Measurements from ENCODE around the gene PHYHD1. TPM values are rescaled to one million over a fixed set of nuclear protein-coding genes. Genes with fewer than 3 reads are reported as not detected.

PHYHD1 gene
- total RNA-seq = 9.7 TPM
- 25.6 TPM for polyA plus RNA-seq
- long read RNA-seq, donor 1 = 0 reads
- long read RNA-seq, donor 2 = 0 reads
- long read RNA-seq, donor 3 = 0 reads
- long read RNA-seq, donor 4 = 0 reads
- long read RNA-seq, donor 5, partial matches to known transcripts = 0 of 2 reads
- long read RNA-seq, donor 5, other reads (novel, unspliced or antisense) = 0 of 2 reads
- long read RNA-seq, donor 6 = 0 reads
- long read RNA-seq, donor 7 = 0 reads
- long read RNA-seq, donor 8 = 0 reads
- long read RNA-seq, donor 9 = 0 reads
- long read RNA-seq, donor 10 = 0 reads

DNA sequence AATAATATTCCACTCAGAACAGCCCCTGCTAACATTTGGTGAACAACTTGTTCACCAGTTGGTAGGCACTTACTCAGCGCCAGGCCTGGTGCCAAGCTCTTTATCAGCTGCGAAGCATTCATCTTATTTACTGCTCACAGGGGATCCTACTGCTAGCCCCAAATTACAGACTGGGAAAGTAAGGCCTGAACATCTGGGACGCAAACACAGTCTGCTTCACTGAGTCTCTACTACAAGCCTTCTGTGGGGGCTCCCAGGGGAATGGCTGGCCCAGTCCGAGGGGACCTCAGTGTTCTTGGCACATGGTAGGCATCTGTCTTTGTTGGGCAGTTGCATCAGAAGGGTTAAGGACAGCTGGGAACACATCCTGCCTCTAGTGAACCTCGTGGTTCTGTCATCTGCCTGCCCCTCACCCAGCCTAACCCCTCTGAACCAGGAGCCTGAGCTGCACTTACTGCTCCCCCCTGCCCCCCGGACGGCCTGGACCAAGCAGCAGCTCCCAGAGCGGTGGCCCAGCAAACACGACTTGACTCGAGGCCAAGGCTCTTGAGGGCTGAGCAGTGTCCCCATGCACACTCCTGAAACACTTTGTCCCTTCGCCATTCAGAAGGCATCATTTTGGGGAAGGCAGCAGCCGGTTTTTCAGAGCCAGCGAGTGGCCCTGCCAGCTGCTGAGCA is at the start of gene PHYHD1:
PHYHD1 (plus strand) TSS at position 602 of the 678 bp plus-strand sequence. CDS start 1,342 bp downstream, outside the sequence.
- H3K9me3 ChIP-seq (ENCODE audit: control insufficient read depth in 2 of 2, insufficient read depth in 1 of 2, low read length in 1 of 2) = no peaks in the 10 kb centered on the region
- 87% methylated on average over 13 of the region's 13 CpGs for whole genome bisulfite sequencing
- H3K4me3 ChIP-seq (ENCODE audit: low read length in 2 of 2) = peak within 1 kb of the TSS in 1 of 2 donors; percentile 58
- H3K27ac ChIP-seq (ENCODE audit: low read depth in 1 of 2, low read length in 1 of 2) = peak within 1 kb of the TSS in 1 of 2 donors; percentile 57
- H3K27me3 ChIP-seq (ENCODE audit: control insufficient read depth in 2 of 2, insufficient read depth in 1 of 2, low read length in 1 of 2) = no peaks in the 10 kb centered on the region
- H3K4me1 ChIP-seq (ENCODE audit: control insufficient read depth in 2 of 2, insufficient read depth in 2 of 2, low read length in 2 of 2) = peaks cover 2 to 33% of the 10 kb centered on the region in 2 donors
- DNase-seq (ENCODE audit: low read depth in 6 of 9, low spot score in 9 of 9) = no peak
- H3K36me3 ChIP-seq (ENCODE audit: control insufficient read depth in 2 of 2, insufficient read depth in 2 of 2, low read length in 1 of 2) = peaks cover 26 to 27% of the 10 kb centered on the region in 2 donors

DNA sequence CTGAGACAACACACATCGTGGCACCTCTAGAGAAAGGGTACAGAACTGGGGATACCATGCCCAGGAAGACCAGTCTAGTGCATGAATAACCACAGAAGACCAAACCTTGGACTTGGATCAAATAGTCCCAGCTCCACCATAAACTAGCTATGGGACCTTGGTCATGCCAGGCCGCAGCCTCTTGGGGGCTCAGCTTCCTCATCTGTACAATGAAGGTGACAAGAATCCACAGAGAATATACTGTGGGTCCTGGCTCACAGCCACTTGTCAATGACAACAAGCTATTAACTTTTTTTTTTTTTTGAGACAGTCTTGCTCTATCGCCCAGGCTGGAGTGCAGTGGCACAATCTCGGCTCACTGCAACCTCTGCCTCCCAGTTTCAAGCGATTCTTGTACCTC is 42.9 kb upstream of the PHYHD1 start:
- no peak overlapping the region for H3K27ac ChIP-seq (ENCODE audit: low read depth in 1 of 2, low read length in 1 of 2)
- peaks cover 0 to 3% of the 10 kb centered on the region in 2 donors for H3K9me3 ChIP-seq (ENCODE audit: control insufficient read depth in 2 of 2, insufficient read depth in 1 of 2, low read length in 1 of 2)
- no peaks in the 10 kb centered on the region for H3K36me3 ChIP-seq (ENCODE audit: control insufficient read depth in 2 of 2, insufficient read depth in 2 of 2, low read length in 1 of 2)
- no peaks in the 10 kb centered on the region for H3K27me3 ChIP-seq (ENCODE audit: control insufficient read depth in 2 of 2, insufficient read depth in 1 of 2, low read length in 1 of 2)
- 89% methylated on average over 5 of the region's 5 CpGs for WGBS
- peaks cover 0 to 5% of the 10 kb centered on the region in 2 donors for H3K4me1 ChIP-seq (ENCODE audit: control insufficient read depth in 2 of 2, insufficient read depth in 2 of 2, low read length in 2 of 2)
- H3K4me3 ChIP-seq (ENCODE audit: low read length in 2 of 2) = no peak overlapping the region
- no peak for DNase-seq (ENCODE audit: low read depth in 6 of 9, low spot score in 9 of 9)

DNA sequence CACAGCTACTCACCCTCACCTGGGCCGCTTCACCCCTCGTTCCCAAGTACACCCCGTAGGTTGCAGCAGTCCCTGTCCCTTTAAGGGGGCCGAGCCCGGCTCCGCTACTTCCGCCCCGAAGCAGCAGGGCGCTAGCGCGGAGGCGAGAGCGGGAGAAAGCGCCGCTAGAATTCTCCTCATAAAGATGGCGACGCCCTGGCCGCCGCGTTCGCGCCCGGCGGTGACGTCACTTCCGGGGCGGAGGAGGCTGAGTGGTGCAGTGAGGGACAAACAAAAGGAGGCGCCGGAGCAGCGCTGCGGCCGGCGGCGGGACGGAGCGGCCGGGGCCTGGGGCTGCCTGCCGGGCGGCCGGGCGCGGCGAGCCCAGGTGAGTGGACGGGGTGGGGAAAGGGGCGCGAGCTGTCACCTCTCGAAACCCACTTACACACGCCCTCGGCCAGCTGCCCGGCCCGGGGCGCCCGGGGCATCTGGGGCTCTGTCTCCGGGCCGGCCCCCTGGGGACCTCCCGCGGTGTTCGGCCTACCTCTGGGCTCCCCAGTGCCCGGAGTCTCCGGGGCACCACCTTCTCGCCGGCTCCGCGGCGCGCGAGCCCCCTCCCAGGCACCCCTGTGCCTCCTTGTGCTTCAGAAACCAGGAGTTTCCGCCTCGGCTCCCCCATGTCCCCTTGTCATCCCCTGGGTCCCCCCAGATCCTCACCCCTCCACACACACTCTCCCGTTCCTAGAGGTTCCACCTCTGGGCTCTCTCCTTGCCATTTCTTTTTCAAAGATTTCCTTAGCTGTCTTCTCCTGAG is 38.7 kb upstream of the PHYHD1 start, which contains the start of the genes KYAT1 and LRRC8A:
KYAT1 (minus strand) TSS at position 67 of the 793 bp plus-strand sequence. CDS start 36,545 bp downstream, outside the sequence.
LRRC8A (plus strand) TSS at position 250 of the 793 bp plus-strand sequence. CDS start 25,032 bp downstream, outside the sequence.
- Histone ChIP-seq H3K4me3 (ENCODE audit: low read length in 2 of 2) (peak within 1 kb of the TSS; percentile 92 to 95), H3K36me3 (ENCODE audit: control insufficient read depth in 2 of 2, insufficient read depth in 2 of 2, low read length in 1 of 2) (peaks cover 13 to 18% of the 10 kb centered on the region in 2 donors), H3K4me1 (ENCODE audit: control insufficient read depth in 2 of 2, insufficient read depth in 2 of 2, low read length in 2 of 2) (peaks cover 7 to 22% of the 10 kb centered on the region in 2 donors), H3K27ac (ENCODE audit: low read depth in 1 of 2, low read length in 1 of 2) (peak within 1 kb of the TSS; percentile 77 to 90), H3K9me3 (ENCODE audit: control insufficient read depth in 2 of 2, insufficient read depth in 1 of 2, low read length in 1 of 2) (peaks cover 0 to 6% of the 10 kb centered on the region in 2 donors), H3K27me3 (ENCODE audit: control insufficient read depth in 2 of 2, insufficient read depth in 1 of 2, low read length in 1 of 2) (no peaks in the 10 kb centered on the region)
- WGBS = under 1% methylated on average over 70 of the region's 70 CpGs
- DNase-seq (ENCODE audit: low read depth in 6 of 9, low spot score in 9 of 9) = peak; percentile 90 to 99 (median 96)

DNA sequence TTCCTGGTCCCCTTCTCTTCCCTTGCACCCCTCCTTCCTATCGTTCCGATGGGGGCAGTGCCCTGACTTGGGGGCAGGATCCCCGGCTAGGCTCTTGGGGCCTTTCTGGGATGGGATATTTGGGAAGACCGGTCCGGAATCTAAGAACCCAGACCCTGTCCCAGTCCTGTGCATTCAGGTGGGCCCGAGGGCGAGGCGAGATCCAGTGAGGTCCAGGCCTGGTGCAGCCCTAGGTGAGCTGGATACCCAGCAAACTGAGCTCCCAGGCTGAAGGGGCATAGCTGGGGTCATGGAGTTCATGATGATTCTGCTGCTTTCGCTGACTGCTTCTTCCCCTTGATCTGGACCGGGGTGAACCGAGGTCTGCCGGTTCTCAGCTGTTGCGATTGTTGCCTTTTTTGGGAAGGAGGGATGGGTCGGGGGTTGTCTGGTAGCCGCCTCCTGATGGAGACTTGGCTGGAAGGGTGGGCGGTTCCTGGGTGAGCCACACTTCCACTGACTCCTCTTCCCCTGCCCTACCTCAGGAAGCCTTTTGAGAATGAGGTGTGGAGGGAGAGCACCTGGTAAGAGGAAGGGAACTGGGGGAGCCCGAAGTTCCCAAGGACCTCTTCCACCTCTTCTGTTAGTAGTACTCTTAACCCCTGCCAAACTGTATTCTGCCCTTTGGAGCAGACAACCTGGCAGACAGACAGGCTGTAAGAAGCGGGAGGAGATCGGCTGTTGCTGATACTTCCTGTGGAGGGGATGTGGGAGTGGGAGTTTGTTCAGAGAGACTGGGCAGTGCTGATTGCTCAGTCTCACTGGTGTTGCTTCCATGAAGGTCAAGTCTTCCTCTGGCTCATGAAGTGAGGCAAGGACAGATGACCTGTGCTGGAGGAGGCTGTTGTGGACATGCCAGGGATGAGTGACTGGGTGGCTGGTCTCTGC is 37.8 kb upstream of the PHYHD1 start:
- Histone ChIP-seq H3K27me3 (ENCODE audit: control insufficient read depth in 2 of 2, insufficient read depth in 1 of 2, low read length in 1 of 2) (no peaks in the 10 kb centered on the region), H3K4me1 (ENCODE audit: control insufficient read depth in 2 of 2, insufficient read depth in 2 of 2, low read length in 2 of 2) (peaks cover 7 to 22% of the 10 kb centered on the region in 2 donors), H3K9me3 (ENCODE audit: control insufficient read depth in 2 of 2, insufficient read depth in 1 of 2, low read length in 1 of 2) (peaks cover 0 to 6% of the 10 kb centered on the region in 2 donors), H3K4me3 (ENCODE audit: low read length in 2 of 2) (peak overlapping the region; percentile 92 to 95), H3K27ac (ENCODE audit: low read depth in 1 of 2, low read length in 1 of 2) (peak overlapping the region; percentile 72 to 77), H3K36me3 (ENCODE audit: control insufficient read depth in 2 of 2, insufficient read depth in 2 of 2, low read length in 1 of 2) (peaks cover 14 to 23% of the 10 kb centered on the region in 2 donors)
- peak in 1 of 9 donors; percentile 26 for DNase-seq (ENCODE audit: low read depth in 6 of 9, low spot score in 9 of 9)
- 2% methylated on average over 19 of the region's 19 CpGs for WGBS

DNA sequence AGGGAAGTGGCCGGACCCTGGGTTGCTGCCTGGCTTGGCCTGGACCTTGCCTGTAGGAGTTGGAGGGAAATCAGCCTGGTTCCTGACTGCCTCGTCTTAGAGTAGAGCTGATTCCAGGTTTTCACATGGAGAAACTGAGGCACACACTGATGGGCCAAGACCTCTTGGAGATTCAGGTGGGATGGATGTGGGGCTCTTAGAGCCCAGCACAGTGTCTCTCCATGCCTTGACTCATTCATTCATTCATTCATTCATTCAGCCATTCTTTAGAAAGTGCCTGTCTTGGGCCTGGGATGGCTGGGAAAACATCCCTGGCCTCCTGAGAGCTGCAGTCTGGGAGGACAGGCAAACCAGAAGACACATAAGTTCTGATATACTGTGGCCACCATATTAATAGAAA is 36.6 kb upstream of the PHYHD1 start:
- Histone ChIP-seq H3K9me3 (ENCODE audit: control insufficient read depth in 2 of 2, insufficient read depth in 1 of 2, low read length in 1 of 2) (peaks cover 0 to 6% of the 10 kb centered on the region in 2 donors), H3K27ac (ENCODE audit: low read depth in 1 of 2, low read length in 1 of 2) (no peak overlapping the region)

DNA sequence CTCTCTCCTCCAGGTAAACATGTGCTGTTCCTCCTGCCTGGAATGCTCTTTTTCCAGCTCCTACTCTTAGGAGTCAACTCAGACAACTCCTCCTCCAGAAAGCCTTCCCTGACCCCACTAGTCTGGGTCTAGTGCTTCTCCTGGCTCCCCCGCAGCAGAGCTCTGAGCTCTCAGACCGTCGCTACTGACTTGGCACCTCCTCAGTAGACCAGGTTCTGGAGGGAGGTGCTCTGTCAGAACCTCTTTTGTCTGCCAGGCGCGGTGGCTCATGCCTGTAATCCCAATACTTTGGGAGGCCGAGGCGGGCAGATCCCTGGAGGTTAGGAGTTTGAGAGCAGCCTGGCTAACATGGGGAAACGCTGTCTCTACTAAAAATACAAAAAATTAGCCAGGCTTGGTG is 35.4 kb upstream of the PHYHD1 start:
- H3K9me3 ChIP-seq (ENCODE audit: control insufficient read depth in 2 of 2, insufficient read depth in 1 of 2, low read length in 1 of 2) = peaks cover 0 to 6% of the 10 kb centered on the region in 2 donors
- no peak overlapping the region for H3K4me3 ChIP-seq (ENCODE audit: low read length in 2 of 2)
- H3K27me3 ChIP-seq (ENCODE audit: control insufficient read depth in 2 of 2, insufficient read depth in 1 of 2, low read length in 1 of 2) = no peaks in the 10 kb centered on the region
- no peak for DNase-seq (ENCODE audit: low read depth in 6 of 9, low spot score in 9 of 9)
- WGBS = 98% methylated on average over 8 of the region's 8 CpGs
- H3K36me3 ChIP-seq (ENCODE audit: control insufficient read depth in 2 of 2, insufficient read depth in 2 of 2, low read length in 1 of 2) = peaks cover 30 to 42% of the 10 kb centered on the region in 2 donors
- peaks cover 7 to 22% of the 10 kb centered on the region in 2 donors for H3K4me1 ChIP-seq (ENCODE audit: control insufficient read depth in 2 of 2, insufficient read depth in 2 of 2, low read length in 2 of 2)
- H3K27ac ChIP-seq (ENCODE audit: low read depth in 1 of 2, low read length in 1 of 2) = no peak overlapping the region

More for the DNA sequence above, 36.6 kb upstream of the PHYHD1 start:
- Histone ChIP-seq H3K4me3 (ENCODE audit: low read length in 2 of 2) (no peak overlapping the region), H3K4me1 (ENCODE audit: control insufficient read depth in 2 of 2, insufficient read depth in 2 of 2, low read length in 2 of 2) (peaks cover 7 to 22% of the 10 kb centered on the region in 2 donors), H3K27me3 (ENCODE audit: control insufficient read depth in 2 of 2, insufficient read depth in 1 of 2, low read length in 1 of 2) (no peaks in the 10 kb centered on the region), H3K36me3 (ENCODE audit: control insufficient read depth in 2 of 2, insufficient read depth in 2 of 2, low read length in 1 of 2) (peaks cover 26 to 35% of the 10 kb centered on the region in 2 donors)
- 98% methylated on average over 2 of the region's 2 CpGs for WGBS
- DNase-seq (ENCODE audit: low read depth in 6 of 9, low spot score in 9 of 9) = no peak

DNA sequence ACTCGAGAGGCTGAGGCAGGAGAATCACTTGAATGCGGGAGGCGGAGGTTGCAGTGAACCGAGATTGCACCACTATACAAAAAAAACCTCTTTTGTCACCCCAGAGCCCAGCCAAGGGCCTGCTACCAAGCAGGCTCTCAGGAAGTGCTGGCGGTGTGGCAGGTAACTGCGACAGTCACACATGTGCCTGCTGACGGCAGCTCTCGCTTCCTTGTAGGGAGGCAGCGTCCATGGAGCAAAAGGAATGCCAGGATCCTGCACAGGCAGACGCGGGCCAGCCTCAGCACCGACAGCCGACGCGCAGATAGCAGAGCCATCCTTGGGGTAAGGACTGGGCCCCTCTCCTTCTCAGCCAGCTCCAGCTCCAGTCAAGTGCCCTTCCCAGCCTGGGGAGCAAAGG is 35.0 kb upstream of the PHYHD1 start:
- Histone ChIP-seq H3K9me3 (ENCODE audit: control insufficient read depth in 2 of 2, insufficient read depth in 1 of 2, low read length in 1 of 2) (peaks cover 0 to 6% of the 10 kb centered on the region in 2 donors), H3K4me1 (ENCODE audit: control insufficient read depth in 2 of 2, insufficient read depth in 2 of 2, low read length in 2 of 2) (peaks cover 7 to 19% of the 10 kb centered on the region in 2 donors), H3K27ac (ENCODE audit: low read depth in 1 of 2, low read length in 1 of 2) (no peak overlapping the region), H3K27me3 (ENCODE audit: control insufficient read depth in 2 of 2, insufficient read depth in 1 of 2, low read length in 1 of 2) (no peaks in the 10 kb centered on the region), H3K4me3 (ENCODE audit: low read length in 2 of 2) (no peak overlapping the region), H3K36me3 (ENCODE audit: control insufficient read depth in 2 of 2, insufficient read depth in 2 of 2, low read length in 1 of 2) (peaks cover 30 to 46% of the 10 kb centered on the region in 2 donors)
- WGBS = 98% methylated on average over 15 of the region's 15 CpGs
- no peak for DNase-seq (ENCODE audit: low read depth in 6 of 9, low spot score in 9 of 9)
